Measurements from ENCODE around the gene INSYN2B.

- TF ChIP-seq CTCF (IDR thresholded peaks at IDR 0.05; ENCODE audit: insufficient read depth, low read length, poor library complexity, severe bottlenecking) (no peak), EZH2phosphoT487 (conservative IDR thresholded peaks at IDR 0.05; ENCODE audit: low read length) (no peak)
These were observed 10.0 kb downstream of the INSYN2B start for GRCh38 chr5:169970339-169970738.
